HG02885 (cell line): ENCODE measurements around the gene PDE1C.

Source experiments
- ATAC-seq: cut with Tn5 transposase; IDR thresholded peaks from one replicate; pipeline ENCODE4 v1.9.1; 2021; ENCODE audit warnings: mild to moderate bottlenecking; ENCODE audit not compliant: unreplicated experiment, poor library complexity

Gene PDE1C

DNA sequence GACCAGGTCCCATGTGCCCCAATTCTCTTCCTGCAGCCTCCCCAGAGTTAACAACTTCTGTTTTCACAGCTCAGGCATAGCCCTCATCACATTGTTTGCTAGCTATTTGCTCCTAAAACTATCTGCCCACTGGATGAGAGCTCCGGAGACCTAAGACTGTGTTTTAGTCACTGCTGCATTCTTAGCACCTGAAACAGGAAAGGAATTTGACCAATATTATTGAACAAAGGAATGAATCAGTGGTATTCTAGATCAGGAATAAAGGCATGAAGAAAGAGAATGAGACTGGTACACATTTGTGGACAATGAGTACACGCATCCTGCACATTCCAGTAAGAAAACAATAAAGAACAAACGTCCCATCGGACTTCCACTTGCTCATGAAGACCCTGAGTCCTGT is 328.4 kb downstream of the PDE1C start:
- no peak for ATAC-seq

- ATAC-seq, result peak; percentile 66
Observed at GRCh38 chr7:31735991-31736982, 333.9 kb downstream of the PDE1C start.

- ATAC-seq, result no peak
Observed at GRCh38 chr7:31734456-31734855, 335.8 kb downstream of the PDE1C start.

GRCh38 chr7:31729195-31729804 is 340.9 kb downstream of the PDE1C start:
- no peak for ATAC-seq

DNA sequence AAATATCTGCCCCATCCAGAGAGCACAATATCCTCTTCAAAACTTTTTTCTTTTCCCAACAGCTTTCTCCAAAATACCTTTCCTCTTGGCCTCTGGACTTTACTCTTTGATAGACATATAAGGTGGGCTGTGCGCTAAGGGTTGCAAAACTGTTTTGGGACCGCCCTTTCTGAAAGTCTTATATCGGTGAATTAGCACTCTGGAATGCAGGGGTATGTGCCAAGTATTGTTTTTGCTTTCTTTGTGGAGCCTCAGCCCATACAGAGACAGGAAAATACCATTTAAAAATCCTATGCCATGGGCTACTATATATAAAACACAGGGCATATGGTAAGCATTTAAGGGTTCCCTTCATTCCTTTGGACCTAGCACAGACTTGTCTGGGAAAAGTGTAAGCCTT is 345.5 kb downstream of the PDE1C start:
- no peak for ATAC-seq

DNA sequence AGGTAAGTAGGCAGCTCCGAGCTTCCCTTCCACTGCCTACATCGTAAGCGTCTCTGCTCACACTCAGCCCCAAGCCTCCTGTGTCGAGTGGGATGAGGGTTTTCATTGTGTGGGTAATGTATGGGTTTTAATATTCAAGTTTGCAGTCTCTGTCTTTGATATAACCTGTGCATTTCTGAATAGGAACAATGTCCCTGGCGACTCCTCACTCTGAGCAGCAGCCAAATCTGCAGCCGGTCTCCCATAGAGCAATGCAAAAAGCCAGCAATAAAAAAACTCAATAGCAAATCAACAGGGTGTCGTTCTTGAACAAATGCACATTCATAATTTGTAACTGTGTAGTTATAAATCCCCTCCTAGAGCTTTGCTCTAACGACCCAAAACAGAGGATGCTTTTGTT is 349.8 kb downstream of the PDE1C start:
- ATAC-seq, result no peak

GRCh38 chr7:31716355-31716754 is 353.9 kb downstream of the PDE1C start:
- ATAC-seq, result no peak

GRCh38 chr7:31710171-31710570 is 360.0 kb downstream of the PDE1C start:
- no peak for ATAC-seq

DNA sequence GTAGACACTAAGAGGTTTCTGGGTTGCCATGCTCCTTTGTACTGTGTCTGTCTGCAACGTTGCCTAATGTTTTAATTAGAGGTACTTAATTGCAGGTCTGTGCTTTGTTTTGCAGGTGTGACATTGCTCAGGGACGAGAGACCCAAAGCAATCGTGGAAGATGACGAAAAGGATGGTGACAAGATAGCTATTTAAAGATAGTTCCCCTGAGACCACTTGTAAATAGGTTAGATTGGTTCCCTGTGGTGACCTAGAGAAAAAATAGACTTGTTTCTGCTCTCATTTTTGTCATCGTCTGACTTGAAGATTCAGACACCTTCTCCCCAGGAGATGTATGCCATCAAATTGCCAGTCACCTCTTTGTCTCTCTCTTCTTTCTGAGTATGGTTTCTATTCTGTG is 363.1 kb downstream of the PDE1C start:
- no peak for ATAC-seq

GRCh38 chr7:31705377-31705776 is 364.8 kb downstream of the PDE1C start:
- ATAC-seq, result no peak

DNA sequence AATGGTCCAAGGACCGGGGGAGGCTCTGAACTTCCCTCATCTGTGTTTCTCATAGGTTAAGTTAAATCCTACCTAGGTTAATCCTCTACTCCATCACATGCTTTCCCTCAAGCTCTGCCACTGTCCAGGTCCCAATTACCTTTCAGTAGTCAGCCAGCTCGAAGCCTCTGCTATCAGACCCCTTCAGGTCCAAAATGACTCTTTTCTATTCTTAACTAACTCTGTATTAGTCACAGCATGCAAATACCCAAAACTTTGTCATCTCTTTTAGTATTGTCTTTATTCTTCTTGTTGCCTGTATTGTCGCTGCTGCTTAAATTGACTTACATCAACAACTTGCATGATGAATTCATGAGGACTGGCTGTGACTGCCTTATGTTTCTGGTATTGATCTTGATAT is 367.9 kb downstream of the PDE1C start:
- ATAC-seq, result no peak
